ENCODE measurements around the gene DAD1.

Gene DAD1

GRCh38 chr14:22517117-22517720 lies 71.8 kb downstream of the DAD1 start:
- no peak for DNase-seq (ENCODE audit: low read depth, low spot score)

- DNase-seq (ENCODE audit: low read depth, low spot score): no peak
These were observed 73.1 kb downstream of the DAD1 start for GRCh38 chr14:22515929-22516328.
